Endothelial cell of umbilical vein (primary cell): ENCODE measurements around the gene MAGI1. TPM values are rescaled to one million over a fixed set of nuclear protein-coding genes. Genes with fewer than 3 reads are reported as not detected.

Experiments
- BruUV-seq: library from RNA; stranded (reverse); fragments of 400-500 nt; replicated peaks from 2 replicates; lab custom pipeline; 2021; lab: Mats Ljungman, UMichigan
- CTCF ChIA-PET: fragments of 300-600, 350-600 bp; sonication (Branson Sonifier 250); formaldehyde crosslinking; loops from one replicate; lab custom pipeline; 2021; ENCODE audit warnings: antibody characterized with exemption, inconsistent platforms; lab: Charles Lee
- POLR2A ChIA-PET: fragments of 300-600, 350-600 bp; sonication (Branson Sonifier 250); formaldehyde crosslinking; loops from one replicate; lab custom pipeline; 2021; ENCODE audit warnings: antibody characterized with exemption, inconsistent platforms; lab: Charles Lee
- DNase-seq: peaks from one replicate; pipeline ENCODE4 v3.0.0-alpha.2; 2011; ENCODE audit warnings: low read depth, low spot score
- FAIRE-seq: peaks from 2 replicates; lab custom pipeline; 2011; peaks lifted over from hg19 to GRCh38; lab: Jason Lieb, UNC
- H2AFZ ChIP-seq: 2 replicates; pipeline ENCODE4 v1.6.0; 2012; ENCODE audit warnings: low read depth, low read length, control low read depth, inconsistent platforms
- H3K27ac ChIP-seq: 2 replicates; pipeline ENCODE4 v1.5.1; 2011; ENCODE audit warnings: low read depth, mild to moderate bottlenecking, control low read depth, low read length, moderate library complexity; ENCODE audit not compliant: insufficient read depth
- H3K27me3 ChIP-seq, 2 experiments: 2 replicates each; pipeline versions ENCODE4 v1.6.0 to v1.6.1; 2011; ENCODE audit warnings: low read length in 2 of 2, mixed read lengths in 1 of 2; ENCODE audit not compliant: control insufficient read depth in 2 of 2, insufficient read depth in 2 of 2
- H3K36me3 ChIP-seq, 2 experiments: 2 replicates in 1 of 2; 3 replicates in 1 of 2; pipeline ENCODE4 v1.5.1; 2011; ENCODE audit warnings: low read length in 2 of 2, mild to moderate bottlenecking in 1 of 2, moderate library complexity in 1 of 2; ENCODE audit not compliant: control insufficient read depth in 2 of 2, insufficient read depth in 2 of 2; ENCODE audit errors: extremely low read depth in 1 of 2
- H3K4me1 ChIP-seq: 3 replicates; pipeline ENCODE4 v1.5.1; 2011; ENCODE audit warnings: mild to moderate bottlenecking, low read length; ENCODE audit not compliant: control insufficient read depth, insufficient read depth; ENCODE audit errors: extremely low read depth
- H3K4me2 ChIP-seq: 2 replicates; pipeline ENCODE4 v1.6.1; 2011; ENCODE audit warnings: low read length, control low read depth, mixed read lengths; ENCODE audit not compliant: insufficient read depth
- H3K4me3 ChIP-seq, 3 experiments: fragments of 200-600 bp in 1 of 3; sonication (generic), shearing (Covaris generic) in 1 of 3; replicated peaks in 1 of 3; 2 replicates each; pipeline ENCODE4 v1.5.1; 2011 to 2016; ENCODE audit warnings: control low read depth in 3 of 3, low read length in 3 of 3, mild to moderate bottlenecking in 2 of 3, inconsistent platforms in 1 of 3, low read depth in 1 of 3, moderate library complexity in 1 of 3; ENCODE audit not compliant: insufficient read depth in 1 of 3
- H3K79me2 ChIP-seq: 2 replicates; pipeline ENCODE4 v1.6.0; 2012; ENCODE audit warnings: low read length, inconsistent platforms; ENCODE audit not compliant: control insufficient read depth, insufficient read depth
- H3K9ac ChIP-seq: replicated peaks from 2 replicates; pipeline ENCODE3; 2011; ENCODE audit warnings: low read length, control low read depth; ENCODE audit not compliant: insufficient read depth; ENCODE audit errors: extremely low read depth
- H3K9me1 ChIP-seq: replicated peaks from 3 replicates; pipeline ENCODE4 v1.6.0; 2011; ENCODE audit warnings: mild to moderate bottlenecking, low read length; ENCODE audit not compliant: control insufficient read depth, insufficient read depth; ENCODE audit errors: extremely low read depth
- H3K9me3 ChIP-seq: replicated peaks from 2 replicates; pipeline ENCODE4 v1.5.1; 2012; ENCODE audit warnings: low read length, inconsistent platforms; ENCODE audit not compliant: control insufficient read depth, insufficient read depth
- H4K20me1 ChIP-seq: replicated peaks from 2 replicates; pipeline ENCODE3; 2011; ENCODE audit warnings: mild to moderate bottlenecking, low read length; ENCODE audit not compliant: control insufficient read depth, insufficient read depth; ENCODE audit errors: extremely low read depth
- CTCF ChIP-seq, 2 donors: IDR thresholded peaks; 1 replicate in 1 of 2; 2 replicates in 1 of 2; pipeline ENCODE4 v1.5.1; 2011; ENCODE audit warnings: low read length in 2 of 2, mild to moderate bottlenecking in 2 of 2, moderate library complexity in 2 of 2, control low read depth in 1 of 2, inconsistent platforms in 1 of 2, low read depth in 1 of 2; ENCODE audit not compliant: insufficient read depth in 1 of 2; ENCODE audit errors: extremely low read depth in 1 of 2
- EZH2 ChIP-seq: IDR thresholded peaks from 2 replicates; pipeline ENCODE4 v1.6.1; 2012; ENCODE audit warnings: borderline replicate concordance, low read depth, mild to moderate bottlenecking, moderate library complexity, low read length, inconsistent platforms; ENCODE audit not compliant: severe bottlenecking
- FOS ChIP-seq: IDR thresholded peaks from 2 replicates; pipeline ENCODE4 v1.6.1; 2011; ENCODE audit warnings: mild to moderate bottlenecking, low read length, moderate library complexity, borderline replicate concordance; ENCODE audit not compliant: insufficient read depth
- GATA2 ChIP-seq: IDR thresholded peaks from 2 replicates; pipeline ENCODE4 v1.7.0; 2011; ENCODE audit warnings: low read depth, mild to moderate bottlenecking, moderate library complexity, mixed read lengths, low read length; ENCODE audit not compliant: insufficient read length, insufficient read depth
- JUN ChIP-seq: IDR thresholded peaks from 2 replicates; pipeline ENCODE4 v1.6.1; 2011; ENCODE audit warnings: borderline replicate concordance, low read depth; ENCODE audit not compliant: insufficient read length, insufficient read depth
- MAX ChIP-seq: IDR thresholded peaks from 2 replicates; pipeline ENCODE4 v1.6.1; 2011; ENCODE audit not compliant: insufficient read depth, insufficient read length
- MYC ChIP-seq: IDR thresholded peaks from one replicate; pipeline ENCODE4 v1.6.1; 2011; ENCODE audit warnings: mild to moderate bottlenecking, low read depth, low read length
- POLR2A ChIP-seq: IDR thresholded peaks from 2 replicates; pipeline ENCODE4 v1.6.1; 2012; ENCODE audit warnings: low read depth, mild to moderate bottlenecking, control low read depth, low read length
- POLR2AphosphoS5 ChIP-seq: IDR thresholded peaks from 2 replicates; pipeline ENCODE4 v1.6.1; 2012; ENCODE audit warnings: low read depth, mild to moderate bottlenecking, control low read depth, low read length, moderate library complexity; ENCODE audit not compliant: insufficient read depth
- dilution Hi-C: fragments of 300-500 bp; cut with MboI; formaldehyde crosslinking; loops from one replicate; pipeline ENCODE4 v1.15.0; 2019; ENCODE audit warnings: low sequenced_read_pairs; ENCODE audit not compliant: extremely low pct_ligation_motif_present
- intact Hi-C: fragments of 100-400 bp; cut with micrococcal nuclease; formaldehyde crosslinking; loops from one replicate; pipeline ENCODE4 v1.10.0; 2022
- polyA plus RNA-seq, 4 experiments: library from polyadenylated mRNA; depleted of rRNA in 3 of 4; stranded (reverse) in 3 of 4; unstranded in 1 of 4; fragments of >200 nt; gene quantifications; 2 replicates each; pipeline versions ENCODE4 v1.2.1 to v1.2.3, GENCODE V29; 2011 to 2012; ENCODE audit warnings: missing spikeins in 1 of 4
- total RNA-seq: library from RNA; stranded (reverse); gene quantifications from 2 replicates; pipeline ENCODE4 v1.2.3, GENCODE V29; 2021

Gene MAGI1
- total and polyA plus RNA-seq, 2 donors (not counting 3 experiments of a cell fraction or from before 2014, with no cell fraction given): 10.1 to 47.9 TPM

DNA sequence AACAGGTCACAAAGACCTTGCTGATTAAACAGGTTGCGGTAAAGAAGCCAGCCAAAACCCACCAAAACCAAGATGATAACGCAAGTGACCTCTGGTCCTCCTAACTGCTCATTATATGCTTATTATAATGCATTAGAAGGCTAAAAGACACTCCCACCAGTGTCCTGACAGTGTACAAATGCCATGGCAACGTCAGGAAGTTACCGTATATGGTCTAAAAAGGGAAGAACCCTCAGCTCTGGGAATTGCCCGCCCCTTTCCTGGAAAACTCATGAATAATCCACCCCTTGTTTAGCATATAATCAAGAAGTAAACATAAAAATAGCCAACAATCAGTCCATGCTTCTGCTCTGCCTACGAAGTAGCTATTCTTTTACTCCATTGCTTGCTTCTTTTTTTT lies 108.1 kb downstream of the MAGI1 start:
- CTCF ChIA-PET: interaction anchor here (1.0 kb wide), 1 partner anchor 17 kb away, joined by 4 read pairs; no protein-coding TSS in a partner anchor
- BruUV-seq: no TSS peak
- Histone ChIP-seq H2AFZ (no peak overlapping the region), H4K20me1 (peaks cover 3% of the 10 kb centered on the region), H3K36me3 (no peaks in the 10 kb centered on the region), H3K9me3 (no peaks in the 10 kb centered on the region), H3K4me1 (no peaks in the 10 kb centered on the region), H3K79me2 (no peaks in the 10 kb centered on the region), H3K9ac (no peak overlapping the region), H3K4me3 (no peak overlapping the region), H3K27ac (no peak overlapping the region), H3K4me2 (no peak overlapping the region), H3K27me3 (no peaks in the 10 kb centered on the region), H3K9me1 (no peaks in the 10 kb centered on the region)
- TF ChIP-seq JUN: no peak
- no peak for TF ChIP-seq GATA2
- TF ChIP-seq EZH2: no peak
- no peak for TF ChIP-seq POLR2AphosphoS5
- no peak for TF ChIP-seq POLR2A
- TF ChIP-seq MAX: no peak
- TF ChIP-seq CTCF (IDR thresholded peaks at IDR 0.05; ENCODE audit: extremely low read depth in 1 of 2, insufficient read depth in 1 of 2, low read depth in 1 of 2, low read length in 2 of 2): no peak
- TF ChIP-seq FOS: no peak
- TF ChIP-seq MYC: no peak
- FAIRE-seq (no peak), DNase-seq (no peak)
- POLR2A ChIA-PET: interaction anchor here (0.7 kb wide), 1 partner anchor 1243 kb away, joined by 5 read pairs; the partner anchor contains the start of gene ADAMTS9
- dilution Hi-C loops (no loop called here), intact Hi-C loops (no loop called here)
